Endodermal cell (in vitro differentiated cells): ENCODE measurements around the gene CEP85L. TPM values are rescaled to one million over a fixed set of nuclear protein-coding genes. Genes with fewer than 3 reads are reported as not detected.

Experiments
- DNase-seq: peaks from one replicate; pipeline ENCODE4 v3.0.0-alpha.2; 2017
- H3K27ac ChIP-seq: 2 replicates; pipeline ENCODE4 v1.5.1; 2013; ENCODE audit warnings: mild to moderate bottlenecking, low read depth, low read length, moderate library complexity
- H3K27me3 ChIP-seq: 2 replicates; pipeline ENCODE4 v1.6.1; 2013; ENCODE audit warnings: mild to moderate bottlenecking, low read length, moderate library complexity; ENCODE audit not compliant: insufficient read depth, control insufficient read depth, poor library complexity, severe bottlenecking
- H3K36me3 ChIP-seq: 2 replicates; pipeline ENCODE4 v1.7.0; 2013; ENCODE audit warnings: mild to moderate bottlenecking, low read length, moderate library complexity; ENCODE audit not compliant: control insufficient read depth, insufficient read depth
- H3K4me1 ChIP-seq: one replicate; pipeline ENCODE4 v1.7.0; 2013; ENCODE audit warnings: low read length; ENCODE audit not compliant: control insufficient read depth, insufficient read depth
- H3K4me3 ChIP-seq: 2 replicates; pipeline ENCODE4 v1.5.1; 2013; ENCODE audit warnings: mild to moderate bottlenecking, low read length, moderate library complexity
- H3K9ac ChIP-seq: 2 replicates; pipeline ENCODE4 v1.6.1; 2013; ENCODE audit warnings: mild to moderate bottlenecking, low read length, moderate library complexity; ENCODE audit not compliant: poor library complexity, severe bottlenecking; ENCODE audit errors: extremely low read depth
- H3K9me3 ChIP-seq: 2 replicates; pipeline ENCODE4 v1.6.1; 2013; ENCODE audit warnings: mild to moderate bottlenecking, low read length, moderate library complexity; ENCODE audit not compliant: control insufficient read depth
- H3K27ac Mint-ChIP-seq: 2 replicates; pipeline ENCODE4 v1.8.0; 2020; ENCODE audit warnings: mixed read lengths
- H3K27me3 Mint-ChIP-seq: 2 replicates; pipeline ENCODE4 v1.8.0; 2021; ENCODE audit warnings: mild to moderate bottlenecking, mixed read lengths; ENCODE audit not compliant: insufficient read depth
- H3K36me3 Mint-ChIP-seq: 2 replicates; pipeline ENCODE4 v1.8.0; 2020; ENCODE audit warnings: low read depth, mixed read lengths
- H3K4me1 Mint-ChIP-seq: 2 replicates; pipeline ENCODE4 v1.8.0; 2020; ENCODE audit warnings: mixed read lengths
- H3K4me3 Mint-ChIP-seq: 2 replicates; pipeline ENCODE4 v1.8.0; 2020; ENCODE audit warnings: mild to moderate bottlenecking, moderate library complexity, mixed read lengths
- H3K9me3 Mint-ChIP-seq: 2 replicates; pipeline ENCODE4 v1.8.0; 2020; ENCODE audit warnings: mild to moderate bottlenecking, mixed read lengths
- CTCF ChIP-seq: fragments of 200-600 bp; sonication (generic); conservative IDR thresholded peaks from 2 replicates; pipeline ENCODE4 v1.5.0; 2021; ENCODE audit warnings: antibody characterized with exemption, mild to moderate bottlenecking
- WGBS, 2 experiments: methylation state at CpG; one replicate each; pipeline versions ENCODE4 v1.1.5 to v1.1.7; 2013; ENCODE audit warnings: missing lambda C conversion rate in 2 of 2, mixed read lengths in 1 of 2; ENCODE audit not compliant: insufficient coverage in 1 of 2, insufficient read length in 1 of 2; 5-methylcytosine and 5-hydroxymethylcytosine counted together
- total RNA-seq, 2 donors: library from RNA; stranded (reverse); fragmentation: NEBNext Ultra II Directional in 1 of 2; extraction: Animal tissue kit (Norgen Biotek cat#: 25700) in 1 of 2; gene quantifications; 2 replicates in 1 of 2; 3 replicates in 1 of 2; pipeline ENCODE4 v1.2.1, GENCODE V29; 2021

The CEP85L gene
- total RNA-seq, 2 donors from 2014 or later = 6.7 to 10.2 TPM

- Histone ChIP-seq H3K27me3 (no peaks in the 10 kb centered on the region), H3K27ac (no peak overlapping the region), H3K36me3 (no peaks in the 10 kb centered on the region), H3K9ac (no peak overlapping the region), H3K4me3 (no peak overlapping the region), H3K9me3 (no peaks in the 10 kb centered on the region), H3K4me1 (peaks cover 2% of the 10 kb centered on the region)
- no peak overlapping the region for H3K4me3 Mint-ChIP-seq
- H3K4me1 Mint-ChIP-seq = peaks cover 13% of the 10 kb centered on the region
- DNase-seq = no peak
- no peak for TF ChIP-seq CTCF
- no peak overlapping the region for H3K27ac Mint-ChIP-seq
- 93 to 95% methylated on average over 2 of the region's 2 CpGs for WGBS, 2 experiments
- H3K27me3 Mint-ChIP-seq = no peaks in the 10 kb centered on the region
- H3K9me3 Mint-ChIP-seq = no peaks in the 10 kb centered on the region
- H3K36me3 Mint-ChIP-seq = no peaks in the 10 kb centered on the region
Measured at GRCh38 chr6:118644007-118644406, 7.4 kb downstream of the CEP85L start.

GRCh38 chr6:118641042-118641441 is 10.3 kb downstream of the CEP85L start:
- Histone ChIP-seq H3K9me3 (peaks cover 4% of the 10 kb centered on the region), H3K36me3 (no peaks in the 10 kb centered on the region), H3K27ac (no peak overlapping the region), H3K27me3 (no peaks in the 10 kb centered on the region), H3K4me3 (no peak overlapping the region), H3K4me1 (peaks cover 2% of the 10 kb centered on the region), H3K9ac (no peak overlapping the region)
- TF ChIP-seq CTCF = no peak
- H3K27ac Mint-ChIP-seq = no peak overlapping the region
- no peak overlapping the region for H3K4me3 Mint-ChIP-seq
- H3K9me3 Mint-ChIP-seq = no peaks in the 10 kb centered on the region
- H3K4me1 Mint-ChIP-seq = peaks cover 13% of the 10 kb centered on the region
- H3K36me3 Mint-ChIP-seq = no peaks in the 10 kb centered on the region
- WGBS, 2 experiments = 100% methylated on average over 1 of the region's 1 CpG; no CpG with 5 or more reads in 1 of the 2 experiments
- no peak for DNase-seq
- no peaks in the 10 kb centered on the region for H3K27me3 Mint-ChIP-seq

- Mint-ChIP-seq H3K27ac (no peak overlapping the region), H3K4me1 (peaks cover 8% of the 10 kb centered on the region), H3K36me3 (no peaks in the 10 kb centered on the region), H3K4me3 (no peak overlapping the region), H3K9me3 (no peaks in the 10 kb centered on the region), H3K27me3 (no peaks in the 10 kb centered on the region)
- no peaks in the 10 kb centered on the region for H3K36me3 ChIP-seq
- no peak overlapping the region for H3K9ac ChIP-seq
- 92 to 100% methylated on average over 1 to 4 of the region's 4 CpGs for WGBS, 2 experiments
- H3K9me3 ChIP-seq = peaks cover 5% of the 10 kb centered on the region
- H3K4me1 ChIP-seq = peaks cover 2% of the 10 kb centered on the region
- TF ChIP-seq CTCF = no peak
- DNase-seq = no peak
- H3K27ac ChIP-seq = no peak overlapping the region
- H3K4me3 ChIP-seq = no peak overlapping the region
- H3K27me3 ChIP-seq = no peaks in the 10 kb centered on the region
Measured at GRCh38 chr6:118639054-118639964, 12.1 kb downstream of the CEP85L start.
